GM06990 (cell line): ENCODE measurements around the gene C3orf20.

ENCODE experiments used
- DNase-seq: peaks from one replicate; pipeline ENCODE4 v3.0.0-alpha.2; 2011; ENCODE audit not compliant: insufficient read length; ENCODE audit errors: extremely low read depth
- H3K27me3 ChIP-seq: replicated peaks from 2 replicates; pipeline ENCODE4 v1.6.0; 2011; ENCODE audit warnings: low read length; ENCODE audit not compliant: control insufficient read depth, insufficient read depth
- H3K36me3 ChIP-seq: 2 replicates; pipeline ENCODE4 v1.5.1; 2011; ENCODE audit warnings: low read length; ENCODE audit not compliant: control insufficient read depth, insufficient read depth
- H3K4me3 ChIP-seq: replicated peaks from 2 replicates; pipeline ENCODE4 v1.5.1; 2011; ENCODE audit warnings: low read depth, mild to moderate bottlenecking, control low read depth, low read length
- TF ChIP-seq, protein P1 (sequence below): IDR thresholded peaks from 2 replicates; pipeline ENCODE4 v1.5.1; 2011; ENCODE audit warnings: low read length, control low read depth, mild to moderate bottlenecking, inconsistent platforms; ENCODE audit not compliant: insufficient read depth, poor library complexity, severe bottlenecking

Gene C3orf20

DNA sequence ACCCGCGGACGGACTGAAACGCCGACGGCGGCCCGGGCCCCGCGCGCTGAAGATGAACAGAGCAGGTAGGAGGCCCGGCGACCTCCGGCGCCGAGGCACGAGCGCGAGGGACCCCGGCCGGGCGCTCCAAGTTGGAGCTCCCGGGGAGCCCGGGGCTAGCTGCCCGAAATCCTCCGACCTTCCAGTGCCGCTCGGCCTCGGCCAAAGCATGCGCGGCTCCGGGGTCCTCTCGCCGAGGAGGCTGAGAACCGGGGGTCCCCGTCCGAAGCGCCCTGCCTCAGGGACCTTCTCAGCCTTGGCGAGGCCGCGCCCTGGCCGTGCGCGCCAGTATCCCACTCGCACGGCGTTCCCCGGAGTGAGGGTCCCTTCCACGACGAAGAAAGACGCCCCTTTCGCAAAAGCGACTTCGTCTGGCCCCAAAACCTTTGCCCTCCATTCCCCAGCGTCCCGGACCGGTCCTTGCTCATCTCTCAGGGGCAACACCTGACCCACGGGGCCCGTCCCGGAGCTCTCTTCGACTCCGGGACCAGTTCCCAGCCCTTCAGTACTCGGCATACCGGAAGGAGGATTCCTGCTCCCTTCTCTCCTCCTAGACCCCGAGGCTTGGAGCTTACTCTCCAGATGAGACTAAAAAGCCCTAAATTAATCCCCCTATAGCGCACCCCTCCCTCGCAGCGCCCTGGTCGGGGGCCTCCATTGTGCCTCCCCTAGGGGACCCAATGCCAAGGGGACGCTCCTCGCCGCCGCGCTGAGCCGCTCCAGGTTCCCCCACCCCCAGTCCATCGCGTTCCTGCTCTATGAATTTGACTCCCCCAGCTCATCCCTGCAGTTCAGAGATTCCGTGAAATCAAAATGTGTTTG is 136.1 kb downstream of the C3orf20 start:
- TF ChIP-seq, protein P1, sequence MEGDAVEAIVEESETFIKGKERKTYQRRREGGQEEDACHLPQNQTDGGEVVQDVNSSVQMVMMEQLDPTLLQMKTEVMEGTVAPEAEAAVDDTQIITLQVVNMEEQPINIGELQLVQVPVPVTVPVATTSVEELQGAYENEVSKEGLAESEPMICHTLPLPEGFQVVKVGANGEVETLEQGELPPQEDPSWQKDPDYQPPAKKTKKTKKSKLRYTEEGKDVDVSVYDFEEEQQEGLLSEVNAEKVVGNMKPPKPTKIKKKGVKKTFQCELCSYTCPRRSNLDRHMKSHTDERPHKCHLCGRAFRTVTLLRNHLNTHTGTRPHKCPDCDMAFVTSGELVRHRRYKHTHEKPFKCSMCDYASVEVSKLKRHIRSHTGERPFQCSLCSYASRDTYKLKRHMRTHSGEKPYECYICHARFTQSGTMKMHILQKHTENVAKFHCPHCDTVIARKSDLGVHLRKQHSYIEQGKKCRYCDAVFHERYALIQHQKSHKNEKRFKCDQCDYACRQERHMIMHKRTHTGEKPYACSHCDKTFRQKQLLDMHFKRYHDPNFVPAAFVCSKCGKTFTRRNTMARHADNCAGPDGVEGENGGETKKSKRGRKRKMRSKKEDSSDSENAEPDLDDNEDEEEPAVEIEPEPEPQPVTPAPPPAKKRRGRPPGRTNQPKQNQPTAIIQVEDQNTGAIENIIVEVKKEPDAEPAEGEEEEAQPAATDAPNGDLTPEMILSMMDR, result no peak
- no peak for DNase-seq
- Histone ChIP-seq H3K36me3 (no peaks in the 10 kb centered on the region), H3K27me3 (peaks cover 7% of the 10 kb centered on the region), H3K4me3 (no peak overlapping the region)

DNA sequence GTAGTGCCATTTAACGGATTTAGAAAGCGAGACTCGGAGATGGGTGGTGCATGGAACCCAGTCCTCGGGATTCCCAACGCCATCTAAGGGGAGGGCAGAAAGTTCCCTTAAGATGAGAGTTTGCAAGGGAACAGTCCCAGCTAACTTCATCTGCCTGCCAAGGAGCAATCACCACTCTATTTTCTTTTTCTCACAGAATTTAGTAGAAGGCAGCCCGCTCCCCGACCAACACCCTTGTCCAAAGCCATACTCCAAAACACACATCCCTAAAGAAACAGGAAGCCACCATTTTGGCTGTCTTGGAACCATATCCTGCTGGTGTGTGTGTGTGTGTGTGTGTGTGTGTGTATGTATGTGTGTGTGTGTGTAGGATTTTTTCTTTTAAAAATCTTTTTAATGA is 136.7 kb downstream of the C3orf20 start:
- Histone ChIP-seq H3K4me3 (no peak overlapping the region), H3K27me3 (peaks cover 7% of the 10 kb centered on the region), H3K36me3 (no peaks in the 10 kb centered on the region)
- TF ChIP-seq, protein P1, result no peak
- no peak for DNase-seq

DNA sequence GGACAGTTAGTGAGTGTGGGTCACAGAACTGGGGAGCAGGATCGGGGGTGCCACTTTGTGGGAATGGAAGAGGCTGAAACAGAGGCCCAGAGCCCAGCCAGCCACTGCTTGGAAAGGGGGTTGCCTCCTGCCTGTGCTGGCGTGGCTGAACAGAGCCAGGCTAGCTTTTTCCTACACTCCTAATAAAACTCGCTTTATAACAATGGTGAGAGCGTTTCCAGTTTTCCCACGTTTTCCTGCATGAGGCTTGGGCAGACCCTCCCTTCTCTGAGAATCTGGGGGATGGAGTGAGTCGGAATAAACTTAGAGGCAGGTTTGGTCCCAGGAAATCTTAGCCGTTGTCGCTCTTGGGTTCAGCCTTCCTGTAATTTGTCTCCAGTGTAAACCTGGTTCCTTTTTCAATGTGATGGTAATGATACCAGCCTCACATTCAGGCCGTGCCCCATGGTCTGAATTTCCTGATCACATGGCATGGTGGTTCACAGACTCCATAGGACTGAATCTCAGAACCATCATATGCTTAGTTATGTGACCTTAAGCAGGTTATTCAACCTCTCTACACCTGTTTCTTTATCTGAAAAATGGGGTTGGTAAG is 137.4 kb downstream of the C3orf20 start:
- TF ChIP-seq, protein P1, result no peak
- Histone ChIP-seq H3K27me3 (peaks cover 7% of the 10 kb centered on the region), H3K36me3 (no peaks in the 10 kb centered on the region), H3K4me3 (no peak overlapping the region)
- DNase-seq, result no peak

DNA sequence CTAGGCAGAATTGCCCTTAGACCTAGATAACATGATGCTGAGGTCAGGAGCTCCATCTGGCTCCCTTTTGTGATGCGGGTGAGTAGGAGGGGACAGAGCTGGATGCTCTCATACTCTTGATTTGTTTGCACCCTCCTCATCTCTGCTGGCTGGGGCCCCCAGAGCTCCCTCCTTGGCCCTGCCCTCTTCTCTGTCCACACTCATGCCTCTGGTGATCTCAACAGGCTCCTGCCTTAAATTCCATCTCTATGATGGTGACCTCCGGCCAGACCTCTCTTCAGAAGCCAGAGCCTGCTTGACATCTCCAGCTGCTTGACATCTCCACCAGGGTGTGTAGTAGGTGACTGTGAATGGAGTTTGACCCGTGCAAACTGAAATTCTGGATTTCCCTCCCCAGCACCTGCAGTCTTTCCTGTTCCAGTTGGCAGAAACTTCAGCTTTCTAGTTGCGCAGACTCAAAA is 139.5 kb downstream of the C3orf20 start:
- no peak overlapping the region for H3K4me3 ChIP-seq
- TF ChIP-seq, protein P1, result no peak
- H3K36me3 ChIP-seq, result no peaks in the 10 kb centered on the region
- peaks cover 7% of the 10 kb centered on the region for H3K27me3 ChIP-seq
- no peak for DNase-seq

DNA sequence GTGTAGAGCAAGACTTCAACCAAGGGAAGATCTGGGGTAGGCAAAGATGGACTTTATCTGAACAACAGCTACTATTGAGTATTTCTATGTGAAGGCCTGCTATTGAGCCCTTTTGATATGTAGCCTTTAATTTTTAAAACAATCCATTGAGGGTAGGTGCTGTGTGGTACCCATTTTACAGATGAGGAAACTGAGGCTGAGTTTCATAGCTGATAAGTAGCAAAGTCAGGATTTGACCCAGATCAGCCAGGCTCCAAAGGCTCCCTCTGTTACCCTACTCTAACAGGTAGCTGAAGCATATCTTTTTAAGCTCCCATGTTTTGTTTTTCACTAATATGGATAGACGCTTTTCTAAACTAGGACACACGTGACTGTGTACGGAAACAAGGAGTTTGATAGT is 141.4 kb downstream of the C3orf20 start:
- TF ChIP-seq, protein P1, result no peak
- no peak for DNase-seq
- H3K27me3 ChIP-seq, result peaks cover 7% of the 10 kb centered on the region
- H3K4me3 ChIP-seq, result no peak overlapping the region
- no peaks in the 10 kb centered on the region for H3K36me3 ChIP-seq
